ENCODE measurements around the gene CACNA1F. TPM values are rescaled to one million over a fixed set of nuclear protein-coding genes. Genes with fewer than 3 reads are reported as not detected.

CACNA1F gene
- total RNA-seq, 2 experiments from 2014 or later = not detected

GRCh38 chrX:49204709-49205108 is 28.4 kb downstream of the CACNA1F start:
- ChIA-PET CTCF (ENCODE audit: unreplicated experiment) (no interaction called here), POLR2A (no interaction called here)
- H3K9me3 ChIP-seq (ENCODE audit: low read length) = no peaks in the 10 kb centered on the region
- H3K4me1 ChIP-seq (ENCODE audit: insufficient read depth, low read length, poor library complexity, severe bottlenecking) = peaks cover 5% of the 10 kb centered on the region
- no peak overlapping the region for H2AFZ ChIP-seq (ENCODE audit: low read length)
- no TSS peak for BruUV-seq (replicated peaks)
- intact Hi-C loops (cut with micrococcal nuclease; ENCODE audit: unreplicated experiment) = no loop called here
- H3K4me3 ChIP-seq (ENCODE audit: low read depth, low read length, poor library complexity, severe bottlenecking) = no peak overlapping the region
- no peaks in the 10 kb centered on the region for H4K20me1 ChIP-seq (ENCODE audit: insufficient read depth, low read length)
- H3K9me2 ChIP-seq (ENCODE audit: insufficient read depth, low read length) = no peaks in the 10 kb centered on the region
- H3K4me2 ChIP-seq (ENCODE audit: low read length) = no peak overlapping the region
- H3K27ac ChIP-seq (ENCODE audit: low read depth, low read length, poor library complexity, severe bottlenecking) = no peak overlapping the region
- no peak for TF ChIP-seq EZH2phosphoT487 (IDR thresholded peaks at IDR 0.05; ENCODE audit: borderline replicate concordance, low read depth, low read length)
- TF ChIP-seq, protein P1, sequence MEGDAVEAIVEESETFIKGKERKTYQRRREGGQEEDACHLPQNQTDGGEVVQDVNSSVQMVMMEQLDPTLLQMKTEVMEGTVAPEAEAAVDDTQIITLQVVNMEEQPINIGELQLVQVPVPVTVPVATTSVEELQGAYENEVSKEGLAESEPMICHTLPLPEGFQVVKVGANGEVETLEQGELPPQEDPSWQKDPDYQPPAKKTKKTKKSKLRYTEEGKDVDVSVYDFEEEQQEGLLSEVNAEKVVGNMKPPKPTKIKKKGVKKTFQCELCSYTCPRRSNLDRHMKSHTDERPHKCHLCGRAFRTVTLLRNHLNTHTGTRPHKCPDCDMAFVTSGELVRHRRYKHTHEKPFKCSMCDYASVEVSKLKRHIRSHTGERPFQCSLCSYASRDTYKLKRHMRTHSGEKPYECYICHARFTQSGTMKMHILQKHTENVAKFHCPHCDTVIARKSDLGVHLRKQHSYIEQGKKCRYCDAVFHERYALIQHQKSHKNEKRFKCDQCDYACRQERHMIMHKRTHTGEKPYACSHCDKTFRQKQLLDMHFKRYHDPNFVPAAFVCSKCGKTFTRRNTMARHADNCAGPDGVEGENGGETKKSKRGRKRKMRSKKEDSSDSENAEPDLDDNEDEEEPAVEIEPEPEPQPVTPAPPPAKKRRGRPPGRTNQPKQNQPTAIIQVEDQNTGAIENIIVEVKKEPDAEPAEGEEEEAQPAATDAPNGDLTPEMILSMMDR (conservative IDR thresholded peaks at IDR 0.05; ENCODE audit: low read length) = no peak
- H3K79me2 ChIP-seq (ENCODE audit: insufficient read depth, low read depth, low read length) = no peaks in the 10 kb centered on the region
- no peak for DNase-seq (ENCODE audit: low spot score)
- H3K36me3 ChIP-seq (ENCODE audit: insufficient read depth, low read length) = no peaks in the 10 kb centered on the region

DNA sequence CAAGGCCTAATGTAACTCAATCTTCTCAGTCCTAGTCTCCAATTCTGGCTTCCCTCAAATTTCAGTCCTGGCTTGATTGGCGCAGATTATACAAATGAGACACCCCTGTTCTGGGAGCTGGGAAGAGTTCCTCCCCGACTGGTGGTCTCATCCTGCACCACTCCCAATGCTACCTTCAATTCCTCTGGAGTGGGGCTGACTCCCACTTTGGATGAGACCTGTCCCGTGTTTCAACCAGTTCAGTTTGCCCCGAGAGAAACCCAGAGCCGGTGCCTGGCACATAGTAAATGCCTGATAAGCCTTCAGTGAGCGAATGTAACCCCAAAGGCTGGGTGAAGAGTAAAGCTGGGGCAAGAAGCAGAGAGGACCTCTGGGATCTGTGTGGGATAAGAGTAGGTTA is 29.1 kb downstream of the CACNA1F start:
- Histone ChIP-seq H2AFZ (ENCODE audit: low read length) (no peak overlapping the region), H3K4me1 (ENCODE audit: insufficient read depth, low read length, poor library complexity, severe bottlenecking) (peaks cover 5% of the 10 kb centered on the region), H3K9me2 (ENCODE audit: insufficient read depth, low read length) (no peaks in the 10 kb centered on the region), H3K4me2 (ENCODE audit: low read length) (no peak overlapping the region), H3K27ac (ENCODE audit: low read depth, low read length, poor library complexity, severe bottlenecking) (no peak overlapping the region), H3K9me3 (ENCODE audit: low read length) (no peaks in the 10 kb centered on the region), H3K4me3 (ENCODE audit: low read depth, low read length, poor library complexity, severe bottlenecking) (no peak overlapping the region), H4K20me1 (ENCODE audit: insufficient read depth, low read length) (no peaks in the 10 kb centered on the region), H3K36me3 (ENCODE audit: insufficient read depth, low read length) (no peaks in the 10 kb centered on the region), H3K79me2 (ENCODE audit: insufficient read depth, low read depth, low read length) (no peaks in the 10 kb centered on the region)
- intact Hi-C loops (cut with micrococcal nuclease; ENCODE audit: unreplicated experiment) = no loop called here
- ChIA-PET POLR2A (no interaction called here), CTCF (ENCODE audit: unreplicated experiment) (no interaction called here)
- TF ChIP-seq, protein P1 (conservative IDR thresholded peaks at IDR 0.05; ENCODE audit: low read length) = no peak
- TF ChIP-seq EZH2phosphoT487 (IDR thresholded peaks at IDR 0.05; ENCODE audit: borderline replicate concordance, low read depth, low read length) = no peak
- BruUV-seq (replicated peaks) = no TSS peak
- DNase-seq (ENCODE audit: low spot score) = no peak

- ChIA-PET POLR2A (no interaction called here), CTCF (ENCODE audit: unreplicated experiment) (no interaction called here)
- Histone ChIP-seq H3K4me3 (ENCODE audit: low read depth, low read length, poor library complexity, severe bottlenecking) (no peak overlapping the region), H3K79me2 (ENCODE audit: insufficient read depth, low read depth, low read length) (no peaks in the 10 kb centered on the region), H3K27ac (ENCODE audit: low read depth, low read length, poor library complexity, severe bottlenecking) (no peak overlapping the region), H3K4me2 (ENCODE audit: low read length) (no peak overlapping the region), H2AFZ (ENCODE audit: low read length) (no peak overlapping the region), H4K20me1 (ENCODE audit: insufficient read depth, low read length) (no peaks in the 10 kb centered on the region), H3K36me3 (ENCODE audit: insufficient read depth, low read length) (no peaks in the 10 kb centered on the region), H3K9me3 (ENCODE audit: low read length) (no peaks in the 10 kb centered on the region), H3K9me2 (ENCODE audit: insufficient read depth, low read length) (no peaks in the 10 kb centered on the region), H3K4me1 (ENCODE audit: insufficient read depth, low read length, poor library complexity, severe bottlenecking) (peaks cover 7% of the 10 kb centered on the region)
- intact Hi-C loops (cut with micrococcal nuclease; ENCODE audit: unreplicated experiment) = no loop called here
- no peak for TF ChIP-seq EZH2phosphoT487 (IDR thresholded peaks at IDR 0.05; ENCODE audit: borderline replicate concordance, low read depth, low read length)
- TF ChIP-seq, protein P1 (conservative IDR thresholded peaks at IDR 0.05; ENCODE audit: low read length) = no peak
- BruUV-seq (replicated peaks) = no TSS peak
- DNase-seq (ENCODE audit: low spot score) = no peak
These were observed 29.6 kb downstream of the CACNA1F start for GRCh38 chrX:49203536-49203935.

Data from OCI-LY7 (cell line).